HG03342 (cell line): ENCODE measurements around the gene LOC101059915.
"Not testable (repeated sequence)": the region's sequence is repeated elsewhere in the genome, so short reads cannot be mapped to it uniquely, and the experiment has no call there.

ENCODE experiments used
- ATAC-seq: cut with Tn5 transposase; IDR thresholded peaks from one replicate; pipeline ENCODE4 v1.9.1; 2021; ENCODE audit warnings: mild to moderate bottlenecking, moderate library complexity; ENCODE audit not compliant: unreplicated experiment

LOC101059915 gene

GRCh38 chrX:71638409-71638808, 28.9 kb upstream of the LOC101059915 start:
- ATAC-seq, result no peak

GRCh38 chrX:71640002-71640401, 27.3 kb upstream of the LOC101059915 start:
- no peak for ATAC-seq

DNA sequence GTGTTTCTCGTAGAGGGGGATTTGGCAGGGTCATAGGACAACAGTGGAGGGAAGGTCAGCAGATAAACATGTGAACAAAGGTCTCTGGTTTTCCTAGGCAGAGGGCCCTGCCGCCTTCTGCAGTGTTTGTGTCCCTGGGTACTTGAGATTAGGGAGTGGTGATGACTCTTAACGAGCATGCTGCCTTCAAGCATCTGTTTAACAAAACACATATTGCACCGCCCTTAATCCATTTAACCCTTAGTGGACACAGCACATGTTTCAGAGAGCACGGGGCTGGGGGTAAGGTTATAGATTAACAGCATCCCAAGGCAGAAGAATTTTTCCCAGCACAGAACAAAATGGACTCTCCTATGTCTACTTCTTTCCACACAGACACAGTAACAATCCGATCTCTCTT, 22.9 kb upstream of the LOC101059915 start:
- not testable (repeated sequence) for ATAC-seq

DNA sequence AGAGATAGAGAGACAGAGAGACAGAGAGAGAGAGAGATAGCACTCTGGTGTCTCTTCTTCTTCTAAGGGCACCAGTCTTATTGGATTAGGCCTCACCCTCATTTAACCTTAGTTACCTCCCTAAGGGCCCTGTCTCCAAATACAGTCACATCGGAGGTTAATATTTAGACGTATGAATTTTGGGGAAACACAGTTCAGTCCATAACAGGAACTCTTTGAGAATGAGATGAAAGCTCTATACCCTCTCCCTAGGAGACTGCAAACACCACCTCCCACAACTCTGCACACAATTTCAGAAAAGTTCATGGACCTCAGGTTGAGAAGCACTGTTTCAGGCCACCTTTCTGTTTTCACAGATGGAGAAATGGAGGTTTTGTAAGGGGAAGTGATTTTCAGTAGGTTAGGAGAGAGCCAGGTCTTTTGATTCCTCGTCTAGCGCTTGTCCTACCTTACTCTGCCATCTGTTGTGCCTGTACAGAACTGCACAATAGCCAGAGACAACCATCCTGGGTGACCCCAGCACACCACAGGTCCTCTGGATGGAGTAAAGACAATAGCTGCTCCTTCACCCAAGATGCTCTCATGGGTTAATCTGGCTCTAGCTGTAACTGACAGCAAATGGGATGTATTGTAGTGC, 16.9 kb upstream of the LOC101059915 start:
- ATAC-seq, result peak; percentile 77

- no peak for ATAC-seq
Measured at GRCh38 chrX:71652405-71652804, 14.9 kb upstream of the LOC101059915 start.

DNA sequence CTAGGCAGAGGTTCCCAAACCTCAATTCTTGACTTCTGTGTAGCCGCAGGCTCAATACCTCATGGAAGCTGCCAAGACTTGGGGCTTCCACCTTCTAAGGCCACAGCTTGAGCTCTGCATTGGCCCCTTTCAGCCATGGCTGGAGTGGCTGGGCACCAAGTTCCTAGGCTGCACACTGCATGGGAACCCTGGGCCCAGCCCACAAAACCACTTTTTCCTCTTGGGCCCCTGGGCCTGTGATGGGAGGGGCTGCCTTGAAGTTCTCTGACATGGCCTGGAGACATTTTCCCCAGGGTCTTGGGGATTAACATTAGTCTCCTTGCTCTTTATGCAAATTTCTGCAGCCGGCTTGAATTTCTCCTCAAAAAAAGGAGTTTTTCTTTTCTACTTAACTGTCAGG, 14.0 kb upstream of the LOC101059915 start:
- ATAC-seq, result no peak

- no peak for ATAC-seq
Measured at GRCh38 chrX:71657267-71657666, 10.1 kb upstream of the LOC101059915 start.

GRCh38 chrX:71659342-71659741, 8.0 kb upstream of the LOC101059915 start:
- ATAC-seq, result no peak

DNA sequence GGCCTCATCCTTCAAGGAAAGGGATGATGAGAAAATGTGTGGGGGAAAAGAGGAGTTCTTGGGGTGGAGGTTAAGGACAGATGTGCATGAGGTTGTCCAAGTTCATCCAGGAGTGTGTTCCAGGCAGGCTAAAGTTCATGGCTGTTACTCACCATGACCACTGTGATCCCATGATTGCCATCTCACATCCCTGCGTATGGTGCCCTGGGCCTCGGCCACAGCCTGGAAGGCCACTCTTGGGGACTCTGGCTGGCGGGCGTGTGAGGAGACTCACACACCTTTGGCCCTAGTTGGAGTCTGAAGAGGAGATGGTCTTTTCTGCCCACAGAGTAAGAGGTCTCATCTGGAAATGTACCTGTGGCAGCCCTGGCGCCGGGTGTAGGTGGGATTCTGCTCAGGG, 7.4 kb upstream of the LOC101059915 start:
- ATAC-seq, result no peak

- no peak for ATAC-seq
Measured at GRCh38 chrX:71660562-71661416, 6.6 kb upstream of the LOC101059915 start.

- ATAC-seq, result no peak
Measured at GRCh38 chrX:71661919-71662318, 5.4 kb upstream of the LOC101059915 start.

DNA sequence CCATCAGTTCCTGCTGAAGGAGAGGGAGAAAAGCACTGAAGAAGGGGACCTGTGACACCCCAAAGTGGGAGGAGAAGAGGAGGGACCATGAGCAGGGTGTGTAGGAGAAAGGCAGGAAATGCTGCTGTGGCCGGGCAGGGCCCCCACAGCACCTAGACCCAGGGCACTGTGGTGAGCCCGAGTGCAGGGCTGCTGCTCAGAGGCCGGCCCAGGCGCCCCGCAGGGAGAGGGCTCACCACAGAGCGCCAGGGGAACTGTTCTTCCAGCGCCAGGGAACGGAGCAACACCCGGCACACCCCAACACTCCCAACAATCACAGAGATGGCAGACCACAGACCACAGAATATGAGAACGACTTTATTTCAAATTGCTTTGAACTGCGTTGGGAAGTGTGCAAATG, 4.7 kb upstream of the LOC101059915 start:
- ATAC-seq, result not testable (repeated sequence)

- ATAC-seq, result not testable (repeated sequence)
Measured at GRCh38 chrX:71663238-71663637, 4.1 kb upstream of the LOC101059915 start.

DNA sequence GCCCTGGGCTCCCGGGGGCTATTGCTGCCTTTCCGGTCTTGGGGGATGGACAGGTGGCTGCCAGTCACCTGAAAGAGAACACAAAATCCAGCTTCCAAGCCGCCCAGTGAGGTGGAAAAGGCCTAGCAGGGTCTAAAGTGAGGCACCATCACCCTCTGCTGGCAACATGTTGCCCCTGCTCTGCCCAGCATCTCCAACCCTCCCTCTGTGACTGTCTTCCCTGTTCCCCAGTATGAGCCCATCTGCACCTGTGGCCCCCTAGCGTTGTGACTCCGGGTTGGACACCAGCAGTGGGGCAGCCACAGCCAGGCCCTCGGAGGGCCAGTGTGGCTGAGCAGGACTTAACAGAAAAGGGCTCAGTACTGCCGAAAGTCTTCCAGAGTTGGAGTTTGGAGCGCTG, 3.1 kb upstream of the LOC101059915 start:
- ATAC-seq, result not testable (repeated sequence)

- no peak for ATAC-seq
Measured at GRCh38 chrX:71664889-71665491, 2.4 kb upstream of the LOC101059915 start.

DNA sequence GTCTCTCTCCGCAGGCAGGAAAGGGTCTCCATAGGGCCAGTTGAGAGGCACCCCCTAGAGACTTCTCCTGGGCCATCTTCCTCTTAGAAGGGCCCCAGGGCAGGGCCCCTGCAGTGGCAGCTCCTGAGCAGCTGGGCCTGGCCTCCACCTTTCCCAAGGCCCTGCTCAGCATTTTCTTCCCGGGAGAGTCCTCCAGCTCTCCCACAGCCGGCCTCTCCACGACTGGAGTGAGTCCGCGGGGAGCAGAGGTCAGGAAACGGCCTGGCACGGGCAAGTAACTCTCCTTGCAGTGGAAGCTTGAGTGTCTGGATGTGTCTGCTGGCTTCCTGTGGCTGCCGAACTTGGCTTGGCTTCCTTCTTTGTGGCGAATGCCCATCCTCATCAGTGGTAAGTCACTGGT, 1.6 kb upstream of the LOC101059915 start:
- ATAC-seq, result no peak

DNA sequence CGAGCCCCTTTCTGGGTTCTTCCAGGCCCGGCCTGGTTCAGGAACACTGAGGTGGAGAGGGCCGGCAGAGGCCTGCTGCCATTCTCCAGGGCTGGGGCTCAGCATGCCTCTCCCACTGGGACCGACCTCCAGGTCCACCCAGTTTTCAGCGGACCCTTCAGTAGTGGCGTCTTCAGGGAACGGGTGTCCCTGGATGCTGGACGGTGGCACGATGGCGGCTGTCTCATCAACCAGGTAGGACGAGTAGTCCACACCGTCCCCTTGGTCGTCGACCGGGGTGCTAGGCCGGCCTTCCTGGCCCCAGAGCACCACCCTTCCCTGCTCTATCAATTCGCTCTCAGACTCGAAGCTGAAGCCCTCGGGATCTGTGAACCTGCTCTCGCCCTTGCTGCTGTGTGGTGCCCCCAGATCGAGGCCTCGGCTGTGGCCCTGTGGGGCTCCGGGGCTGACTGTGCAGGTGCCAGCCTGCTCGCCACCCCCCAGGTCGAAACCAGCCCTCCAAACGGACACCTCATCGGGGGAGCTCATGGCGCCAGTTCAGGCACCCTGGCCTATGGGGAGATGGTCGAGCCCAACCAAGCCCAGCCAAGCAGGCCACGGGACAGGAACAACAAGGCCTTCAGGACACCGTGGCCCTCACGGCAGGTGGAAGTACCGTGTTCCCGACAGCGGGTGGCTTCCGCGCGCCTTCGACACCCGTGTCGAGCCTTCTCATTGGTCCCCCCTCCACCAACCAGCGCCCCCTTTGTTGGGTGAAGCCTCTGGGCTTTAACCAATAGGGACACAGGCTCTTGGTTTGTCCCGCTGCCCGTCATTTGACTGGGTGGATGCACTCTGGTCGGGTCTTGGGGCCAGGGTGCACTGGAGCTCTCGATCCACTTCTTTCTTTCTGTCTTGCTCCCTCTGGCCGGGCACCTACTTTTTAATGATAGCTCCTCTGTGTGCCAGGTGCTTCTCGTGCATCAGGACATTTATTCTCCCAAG, 814 bp upstream of the LOC101059915 start:
- ATAC-seq, result no peak

DNA sequence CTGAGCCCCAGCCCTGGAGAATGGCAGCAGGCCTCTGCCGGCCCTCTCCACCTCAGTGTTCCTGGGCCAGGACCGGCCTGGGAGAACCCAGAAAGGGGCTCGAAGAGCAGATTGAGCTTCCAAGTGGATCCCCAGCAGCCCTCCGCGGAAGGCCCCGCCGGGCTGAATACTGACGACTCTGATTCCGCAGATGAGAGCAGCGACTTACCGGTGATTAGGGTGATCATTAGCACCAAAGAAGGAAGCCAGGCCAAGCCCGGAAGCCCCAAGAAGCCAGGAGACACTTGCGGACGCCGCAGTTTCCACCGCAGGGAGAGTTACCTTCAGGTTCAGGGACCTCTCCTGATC, 876 bp downstream of the LOC101059915 start:
- ATAC-seq, result no peak

DNA sequence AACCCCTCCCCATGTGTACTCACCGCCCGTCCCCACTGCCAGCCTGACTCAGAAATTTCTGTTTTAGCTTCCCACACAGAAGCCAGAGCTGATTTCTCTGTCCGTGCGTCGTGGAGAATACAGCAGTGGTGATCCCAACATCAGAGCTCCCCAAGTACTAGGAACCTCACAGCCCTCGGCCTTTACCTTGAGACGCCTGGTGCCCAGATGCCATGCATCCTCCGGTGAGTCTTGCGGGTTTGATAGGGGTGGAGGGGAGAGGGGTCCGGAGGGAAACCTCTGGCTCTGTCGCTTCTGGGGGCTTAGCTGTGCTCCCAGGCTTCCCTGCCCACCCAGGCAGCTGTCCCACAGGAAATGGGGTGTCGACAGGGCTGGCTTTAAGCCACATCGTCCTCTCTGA, 2.1 kb downstream of the LOC101059915 start:
- ATAC-seq, result no peak

DNA sequence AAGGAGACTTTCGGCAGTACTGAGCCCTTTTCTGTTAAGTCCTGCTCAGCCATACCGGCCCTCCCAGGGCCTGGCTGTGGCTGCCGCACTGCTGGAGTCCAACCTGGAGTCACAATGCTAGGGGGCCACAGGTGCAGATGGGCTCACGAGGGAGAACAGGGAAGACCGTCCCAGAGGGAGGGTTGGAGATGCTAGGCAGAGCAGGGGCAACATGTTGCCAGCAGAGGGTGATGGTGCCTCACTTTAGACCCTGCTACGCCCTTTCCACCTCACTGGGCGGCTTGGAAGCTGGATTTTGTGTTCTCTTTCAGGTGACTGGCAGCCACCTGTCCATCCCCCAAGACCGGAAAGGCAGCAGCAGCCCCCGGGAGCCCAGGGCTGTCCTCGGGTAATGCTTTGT, 2.6 kb downstream of the LOC101059915 start:
- not testable (repeated sequence) for ATAC-seq
